HCT116 (cell line): Measurements from ENCODE around the gene FNBP1. TPM values are rescaled to one million over a fixed set of nuclear protein-coding genes. Genes with fewer than 3 reads are reported as not detected.

Source experiments
- ATAC-seq: fragments of 200-7000 bp; cut with Tn5 transposase; 2 replicates; pipeline ENCODE4 v1.9.1; 2020; ENCODE audit warnings: mild to moderate bottlenecking, moderate library complexity
- BruUV-seq: library from RNA; stranded (reverse); fragments of 400-500 nt; replicated peaks from 2 replicates; lab custom pipeline; 2021; lab: Mats Ljungman, UMichigan
- CTCF ChIA-PET: fragments of 300-600 bp; sonication (Branson Sonifier 250); formaldehyde crosslinking; loops from one replicate; lab custom pipeline; 2021; ENCODE audit warnings: antibody characterized with exemption; lab: Charles Lee
- POLR2A ChIA-PET: fragments of 300-600, 350-600 bp; sonication (Branson Sonifier 250); formaldehyde crosslinking; loops from one replicate; lab custom pipeline; 2021; ENCODE audit warnings: antibody characterized with exemption; lab: Charles Lee
- RAD21 ChIA-PET, 2 experiments: fragments of 300-600 bp; sonication (Branson Sonifier 250); formaldehyde crosslinking; loops; one replicate each; lab custom pipeline; 2023; ENCODE audit warnings: low total read pairs in 2 of 2; ENCODE audit not compliant: uncharacterized antibody in 2 of 2, unreplicated experiment in 2 of 2, low non-redundant PET in 1 of 2; lab: Charles Lee
- DNase-seq: peaks from one replicate; pipeline ENCODE4 v3.0.0-alpha.2; 2010; ENCODE audit warnings: low read depth, low spot score
- H2AFZ ChIP-seq: fragments of 200-600 bp; shearing (Covaris generic), sonication (generic); 2 replicates; pipeline ENCODE4 v1.6.1; 2017; ENCODE audit warnings: low read depth, mixed run types, mixed read lengths, antibody characterized with exemption, low read length; ENCODE audit not compliant: poor library complexity, severe bottlenecking
- H3K27ac ChIP-seq: 2 replicates; pipeline ENCODE4 v1.5.1; 2012; ENCODE audit warnings: low read depth, low read length
- H3K27me3 ChIP-seq: fragments of 200-600 bp; sonication (generic); 2 replicates; pipeline ENCODE4 v1.6.1; 2016; ENCODE audit warnings: mixed run types, low read length, mixed read lengths; ENCODE audit not compliant: insufficient read depth
- H3K36me3 ChIP-seq, 2 experiments: fragments of 200-500 bp in 1 of 2; fragments of 200-600 bp in 1 of 2; sonication (Bioruptor generic) in 1 of 2; sonication (generic) in 1 of 2; 2 replicates each; pipeline versions ENCODE4 v1.5.1 to v1.6.1; 2014 to 2016; ENCODE audit warnings: low read length in 2 of 2, inconsistent platforms in 1 of 2, mixed read lengths in 1 of 2, mixed run types in 1 of 2; ENCODE audit not compliant: insufficient read depth in 2 of 2, control insufficient read depth in 1 of 2
- H3K4me1 ChIP-seq, 2 experiments: fragments of 200-600 bp in 1 of 2; sonication (generic) in 1 of 2; 2 replicates each; pipeline versions ENCODE4 v1.5.1 to v1.6.1; 2012 to 2017; ENCODE audit warnings: low read length in 2 of 2, inconsistent platforms in 1 of 2, mild to moderate bottlenecking in 1 of 2, mixed read lengths in 1 of 2, mixed run types in 1 of 2, moderate library complexity in 1 of 2; ENCODE audit not compliant: insufficient read depth in 2 of 2, control insufficient read depth in 1 of 2
- H3K4me2 ChIP-seq: fragments of 200-600 bp; sonication (generic); 2 replicates; pipeline ENCODE4 v1.6.1; 2017; ENCODE audit warnings: mixed run types, low read length, mixed read lengths
- H3K4me3 ChIP-seq, 2 experiments: fragments of 200-600 bp in 1 of 2; sonication (generic) in 1 of 2; replicated peaks in 1 of 2; 2 replicates each; pipeline ENCODE4 v1.5.1; 2011 to 2016; ENCODE audit warnings: low read length in 2 of 2, control low read depth in 1 of 2, low read depth in 1 of 2, mild to moderate bottlenecking in 1 of 2, mixed read lengths in 1 of 2, mixed run types in 1 of 2
- H3K79me2 ChIP-seq: fragments of 200-600 bp; sonication (generic); 2 replicates; pipeline ENCODE4 v1.6.1; 2017; ENCODE audit warnings: mild to moderate bottlenecking, mixed run types, low read length, moderate library complexity, mixed read lengths; ENCODE audit not compliant: insufficient read depth
- H3K9ac ChIP-seq: fragments of 200-600 bp; sonication (generic); 2 replicates; pipeline ENCODE4 v1.6.1; 2016; ENCODE audit warnings: low read length, mixed read lengths
- H3K9me2 ChIP-seq: fragments of 200-600 bp; sonication (generic), shearing (Covaris generic); 2 replicates; pipeline ENCODE4 v1.6.1; 2017; ENCODE audit warnings: mixed run types, mild to moderate bottlenecking, moderate library complexity; ENCODE audit not compliant: insufficient read depth
- H3K9me3 ChIP-seq, 2 experiments: fragments of 200-500 bp in 1 of 2; fragments of 200-600 bp in 1 of 2; sonication (Bioruptor generic) in 1 of 2; sonication (generic) in 1 of 2; 2 replicates each; pipeline ENCODE4 v1.6.1; 2014 to 2017; ENCODE audit warnings: low read length in 2 of 2, mixed read lengths in 2 of 2, inconsistent platforms in 1 of 2, low read depth in 1 of 2, mild to moderate bottlenecking in 1 of 2, mixed run types in 1 of 2, moderate library complexity in 1 of 2; ENCODE audit not compliant: control insufficient read depth in 1 of 2, insufficient read depth in 1 of 2
- H4K20me1 ChIP-seq: fragments of 200-600 bp; sonication (generic), shearing (Covaris generic); 2 replicates; pipeline ENCODE4 v1.6.1; 2017; ENCODE audit warnings: mixed run types, mild to moderate bottlenecking, moderate library complexity; ENCODE audit not compliant: insufficient read depth
- CEBPB ChIP-seq: IDR thresholded peaks from 2 replicates; pipeline ENCODE4 v1.6.1; 2012; ENCODE audit warnings: low read depth
- ELF1 ChIP-seq: IDR thresholded peaks from 2 replicates; pipeline ENCODE4 v1.6.1; 2012; ENCODE audit warnings: low read depth, borderline replicate concordance
- EZH2 ChIP-seq: fragments of 200-600 bp; sonication (generic); IDR thresholded peaks from 2 replicates; pipeline ENCODE4 v1.6.1; 2017; ENCODE audit warnings: antibody characterized with exemption, mixed run types
- EZH2phosphoT487 ChIP-seq: fragments of 200-600 bp; IDR thresholded peaks from 2 replicates; pipeline ENCODE4 v1.6.1; 2018; ENCODE audit warnings: antibody characterized with exemption, borderline replicate concordance
- FOSL1 ChIP-seq: IDR thresholded peaks from 2 replicates; pipeline ENCODE4 v1.6.1; 2012; ENCODE audit warnings: low read depth
- RAD21 ChIP-seq: IDR thresholded peaks from 2 replicates; pipeline ENCODE4 v1.6.1; 2012; ENCODE audit warnings: low read depth, mild to moderate bottlenecking
- TCF7L2 ChIP-seq: IDR thresholded peaks from 2 replicates; pipeline ENCODE4 v1.7.0; 2011; ENCODE audit warnings: borderline replicate concordance, inconsistent platforms; ENCODE audit not compliant: insufficient read depth, insufficient read length; ENCODE audit errors: extremely low read depth
- YY1 ChIP-seq: IDR thresholded peaks from 2 replicates; pipeline ENCODE4 v1.6.1; 2011; ENCODE audit warnings: low read length, low read depth, moderate library complexity, mild to moderate bottlenecking; ENCODE audit not compliant: insufficient replicate concordance; ENCODE audit errors: extremely low read depth
- ZFX ChIP-seq: fragments of 450-650 bp; IDR thresholded peaks from 2 replicates; pipeline ENCODE4 v1.6.1; 2017
- ZNF274 ChIP-seq: fragments of 200-500 bp; sonication (Bioruptor generic); IDR thresholded peaks from 2 replicates; pipeline ENCODE4 v1.6.1; 2014; ENCODE audit warnings: mild to moderate bottlenecking, low read depth, low read length, inconsistent platforms
- intact Hi-C: fragments of 100-400 bp; cut with micrococcal nuclease; formaldehyde crosslinking; loops from 2 replicates; pipeline ENCODE4 v1.10.0; 2022
- total RNA-seq: library from RNA; stranded (reverse); gene quantifications from one replicate; pipeline ENCODE4 v1.2.1, GENCODE V29; 2021; ENCODE audit not compliant: unreplicated experiment
- TF ChIP-seq, protein P1 (sequence below): IDR thresholded peaks from 2 replicates; pipeline ENCODE4 v1.6.1; 2012

The FNBP1 gene
- total RNA-seq, 1 experiment from 2014 or later, result 25.0 TPM

DNA sequence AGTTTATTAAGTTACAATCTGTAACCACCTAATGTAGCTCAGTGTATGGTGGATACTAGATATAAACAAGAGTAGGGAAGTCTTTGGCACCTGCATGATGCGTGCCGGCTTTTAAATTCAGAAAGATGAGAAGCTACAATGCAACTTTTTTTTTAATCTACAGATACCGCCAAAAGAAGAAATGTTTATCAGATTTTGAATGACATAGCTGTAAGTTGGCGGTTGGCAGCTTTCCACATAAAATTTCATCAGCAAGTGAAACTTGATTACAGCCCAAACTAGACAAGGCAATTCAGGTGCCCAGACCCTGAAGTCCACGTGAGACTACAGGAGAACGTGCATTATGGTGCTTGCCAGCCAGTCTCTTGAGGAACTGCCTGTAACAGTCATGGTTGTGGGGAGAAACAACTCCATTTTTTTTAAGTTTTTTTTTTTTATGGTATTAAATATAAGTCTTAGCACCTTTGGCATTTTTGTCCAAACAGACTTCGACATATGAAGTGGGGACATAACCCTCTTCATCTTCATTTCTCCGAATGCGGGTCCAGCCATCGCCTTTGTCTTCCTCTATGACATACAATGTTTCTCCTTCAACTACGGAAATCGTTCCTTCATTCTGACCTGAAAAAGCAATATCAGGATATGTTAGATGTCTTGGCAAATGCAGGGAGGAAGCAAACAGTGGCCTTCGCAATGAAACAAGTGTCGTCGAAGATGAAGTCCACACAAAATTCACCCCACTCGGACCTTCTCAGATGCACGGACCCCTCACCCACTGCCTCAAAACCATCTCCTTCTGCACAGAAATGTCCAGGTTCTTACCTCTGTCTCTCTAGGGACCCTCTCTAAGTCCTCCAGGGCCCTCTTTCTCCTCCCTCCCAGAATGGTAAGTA, 147.4 kb downstream of the FNBP1 start:
- Histone ChIP-seq H3K4me3 (no peak overlapping the region), H3K4me1 (peaks cover 0 to 5% of the 10 kb centered on the region in 2 experiments; a peak in 2 of 4 replicates), H3K9me3 (no peaks in the 10 kb centered on the region), H3K4me2 (no peak overlapping the region), H4K20me1 (no peaks in the 10 kb centered on the region), H3K36me3 (no peaks in the 10 kb centered on the region; a peak in 1 of 4 replicates), H3K79me2 (no peaks in the 10 kb centered on the region), H3K9ac (no peak overlapping the region), H3K27me3 (no peaks in the 10 kb centered on the region), H3K9me2 (no peaks in the 10 kb centered on the region), H3K27ac (no peak overlapping the region), H2AFZ (no peak overlapping the region)
- BruUV-seq, result no TSS peak
- POLR2A ChIA-PET, result no interaction called here
- DNase-seq (no peak), ATAC-seq (no peak)
- RAD21 ChIA-PET, result no interaction called here
- no peak for TF ChIP-seq ZNF274
- TF ChIP-seq EZH2, result no peak
- TF ChIP-seq ELF1, result no peak
- TF ChIP-seq FOSL1, result no peak
- no peak for TF ChIP-seq EZH2phosphoT487
- TF ChIP-seq CEBPB, result no peak
- no peak for TF ChIP-seq RAD21
- TF ChIP-seq TCF7L2, result no peak
- TF ChIP-seq, protein P1, sequence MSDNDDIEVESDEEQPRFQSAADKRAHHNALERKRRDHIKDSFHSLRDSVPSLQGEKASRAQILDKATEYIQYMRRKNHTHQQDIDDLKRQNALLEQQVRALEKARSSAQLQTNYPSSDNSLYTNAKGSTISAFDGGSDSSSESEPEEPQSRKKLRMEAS, result no peak
- no peak for TF ChIP-seq YY1
- TF ChIP-seq ZFX, result no peak
- CTCF ChIA-PET, result no interaction called here
- intact Hi-C loops, result no loop called here
